GM18870 (cell line): ENCODE results near the gene LECT2.

Experiments used
- ATAC-seq: cut with Tn5 transposase; IDR thresholded peaks from one replicate; pipeline ENCODE4 v1.9.1; 2021; ENCODE audit warnings: moderate library complexity; ENCODE audit not compliant: unreplicated experiment

LECT2 gene

GRCh38 chr5:135954899-135955298 is at the start of gene LECT2:
Gene LECT2, minus strand, starts transcription at chr5:135954983. Its CDS starts 150 bp downstream, at chr5:135954833.
- ATAC-seq = no peak

GRCh38 chr5:136004436-136004835 is 49.7 kb upstream of the LECT2 start:
- no peak for ATAC-seq

- ATAC-seq = no peak
Observed at GRCh38 chr5:136001466-136001981, 46.7 kb upstream of the LECT2 start.

GRCh38 chr5:136000932-136001331 is 46.1 kb upstream of the LECT2 start:
- ATAC-seq = no peak

GRCh38 chr5:136000147-136000546 is 45.4 kb upstream of the LECT2 start:
- ATAC-seq = no peak

- ATAC-seq = no peak
Observed at GRCh38 chr5:135999406-136000139, 44.8 kb upstream of the LECT2 start.

GRCh38 chr5:135998889-135999288 is 44.1 kb upstream of the LECT2 start:
- no peak for ATAC-seq

- no peak for ATAC-seq
Observed at GRCh38 chr5:135997673-135998335, 43.0 kb upstream of the LECT2 start.

- no peak for ATAC-seq
Observed at GRCh38 chr5:135996611-135997010, 41.8 kb upstream of the LECT2 start.

GRCh38 chr5:135995976-135996375 is 41.2 kb upstream of the LECT2 start:
- ATAC-seq = no peak

GRCh38 chr5:135993880-135994636 is 39.3 kb upstream of the LECT2 start:
- ATAC-seq = no peak

- no peak for ATAC-seq
Observed at GRCh38 chr5:135993335-135993879, 38.6 kb upstream of the LECT2 start.

- ATAC-seq = no peak
Observed at GRCh38 chr5:135991429-135991828, 36.6 kb upstream of the LECT2 start.

GRCh38 chr5:135990528-135991255 is 35.9 kb upstream of the LECT2 start:
- ATAC-seq = no peak

GRCh38 chr5:135989686-135990085 is 34.9 kb upstream of the LECT2 start:
- no peak for ATAC-seq

GRCh38 chr5:135988546-135988945 is 33.8 kb upstream of the LECT2 start:
- ATAC-seq = no peak

GRCh38 chr5:135986891-135987401 is 32.2 kb upstream of the LECT2 start:
- no peak for ATAC-seq

GRCh38 chr5:135986401-135986800 is 31.6 kb upstream of the LECT2 start:
- no peak for ATAC-seq

- no peak for ATAC-seq
Observed at GRCh38 chr5:135985951-135986350, 31.2 kb upstream of the LECT2 start.

- no peak for ATAC-seq
Observed at GRCh38 chr5:135980620-135981019, 25.8 kb upstream of the LECT2 start.
